IMR-90 (cell line): ENCODE results near the gene L1CAM. TPM values are rescaled to one million over a fixed set of nuclear protein-coding genes. Genes with fewer than 3 reads are reported as not detected.

Experiments
- ATAC-seq: fragments of 200-7000 bp; cut with Tn5 transposase; 2 replicates; pipeline ENCODE4 v1.9.1; 2020; ENCODE audit warnings: low read depth, mild to moderate bottlenecking, moderate library complexity
- BruUV-seq: library from RNA; stranded (reverse); fragments of 400-500 nt; replicated peaks from 2 replicates; lab custom pipeline; 2021; lab: Mats Ljungman, UMichigan
- CTCF ChIA-PET: fragments of 300-600 bp; formaldehyde crosslinking; extraction: SDS; loops from one replicate; lab custom pipeline; 2021; ENCODE audit warnings: antibody characterized with exemption; lab: Yijun Ruan, JAX
- POLR2A ChIA-PET: fragments of 300-600 bp; sonication (Branson Sonifier 250); formaldehyde crosslinking; loops from one replicate; lab custom pipeline; 2022; ENCODE audit warnings: antibody characterized with exemption; ENCODE audit not compliant: unreplicated experiment; lab: Charles Lee
- DNase-seq: peaks from one replicate; pipeline ENCODE4 v3.0.0; 2013
- H2AFZ ChIP-seq: replicated peaks from 2 replicates; pipeline ENCODE3; 2013; ENCODE audit warnings: low read length, mild to moderate bottlenecking; ENCODE audit not compliant: poor library complexity
- H2AK5ac ChIP-seq: 2 replicates; pipeline ENCODE4 v1.6.1; 2013; ENCODE audit warnings: low read depth, low read length, inconsistent platforms
- H2AK9ac ChIP-seq: replicated peaks from 2 replicates; pipeline ENCODE3; 2013; ENCODE audit warnings: mild to moderate bottlenecking, low read depth, low read length, moderate library complexity; ENCODE audit not compliant: poor library complexity
- H2BK120ac ChIP-seq: 2 replicates; pipeline ENCODE4 v1.6.1; 2013; ENCODE audit warnings: low read depth, low read length, inconsistent platforms
- H2BK15ac ChIP-seq: 3 replicates; pipeline ENCODE4 v1.6.1; 2013; ENCODE audit warnings: low read depth, low read length, inconsistent platforms
- H2BK20ac ChIP-seq: 2 replicates; pipeline ENCODE4 v1.6.1; 2013; ENCODE audit warnings: low read depth, mild to moderate bottlenecking, inconsistent platforms, low read length, moderate library complexity
- H2BK5ac ChIP-seq: 2 replicates; pipeline ENCODE4 v1.6.1; 2013; ENCODE audit warnings: mild to moderate bottlenecking, low read depth, low read length, inconsistent platforms; ENCODE audit not compliant: poor library complexity, severe bottlenecking
- H3K14ac ChIP-seq: replicated peaks from 2 replicates; pipeline ENCODE4 v1.6.1; 2013; ENCODE audit warnings: low read depth, low read length, inconsistent platforms
- H3K18ac ChIP-seq: 2 replicates; pipeline ENCODE4 v1.6.1; 2013; ENCODE audit warnings: low read depth, low read length, control low read depth
- H3K23ac ChIP-seq: 2 replicates; pipeline ENCODE4 v1.6.1; 2013; ENCODE audit warnings: low read depth, low read length, inconsistent platforms
- H3K27ac ChIP-seq: 2 replicates; pipeline ENCODE4 v1.5.1; 2013; ENCODE audit warnings: mild to moderate bottlenecking, control low read depth, low read length; ENCODE audit not compliant: insufficient read depth
- H3K27me3 ChIP-seq: 2 replicates; pipeline ENCODE4 v1.6.1; 2013; ENCODE audit warnings: low read length; ENCODE audit not compliant: control insufficient read depth, insufficient read depth
- H3K36me3 ChIP-seq: 2 replicates; pipeline ENCODE4 v1.6.1; 2013; ENCODE audit warnings: low read length, mixed read lengths; ENCODE audit not compliant: control insufficient read depth, insufficient read depth
- H3K4ac ChIP-seq: 2 replicates; pipeline ENCODE4 v1.6.1; 2013; ENCODE audit warnings: low read depth, low read length, inconsistent platforms
- H3K4me1 ChIP-seq: 2 replicates; pipeline ENCODE4 v1.6.1; 2013; ENCODE audit warnings: low read length, mixed read lengths; ENCODE audit not compliant: control insufficient read depth, insufficient read depth
- H3K4me2 ChIP-seq: 2 replicates; pipeline ENCODE4 v1.6.1; 2013; ENCODE audit warnings: low read depth, mild to moderate bottlenecking, control low read depth, low read length, moderate library complexity
- H3K4me3 ChIP-seq: 2 replicates; pipeline ENCODE4 v1.5.1; 2013; ENCODE audit warnings: low read depth, mild to moderate bottlenecking, control low read depth, low read length, moderate library complexity; ENCODE audit not compliant: insufficient read depth
- H3K56ac ChIP-seq: 2 replicates; pipeline ENCODE4 v1.6.1; 2013; ENCODE audit warnings: low read length, inconsistent platforms; ENCODE audit not compliant: insufficient read depth; ENCODE audit errors: extremely low read depth
- H3K79me1 ChIP-seq, 2 experiments: 2 replicates each; pipeline ENCODE4 v1.6.1; 2013; ENCODE audit warnings: low read length in 2 of 2, inconsistent platforms in 1 of 2, low read depth in 1 of 2
- H3K9ac ChIP-seq: 2 replicates; pipeline ENCODE4 v1.6.1; 2013; ENCODE audit warnings: low read depth, low read length, control low read depth
- H3K9me1 ChIP-seq: 2 replicates; pipeline ENCODE4 v1.6.1; 2013; ENCODE audit warnings: low read length, inconsistent platforms; ENCODE audit not compliant: insufficient read depth
- H3K9me3 ChIP-seq: 2 replicates; pipeline ENCODE4 v1.6.1; 2013; ENCODE audit warnings: low read length; ENCODE audit not compliant: control insufficient read depth, insufficient read depth
- H4K20me1 ChIP-seq: 2 replicates; pipeline ENCODE4 v1.6.1; 2013; ENCODE audit warnings: low read length, inconsistent platforms; ENCODE audit not compliant: insufficient read depth
- H4K5ac ChIP-seq: 2 replicates; pipeline ENCODE4 v1.6.1; 2013; ENCODE audit warnings: mild to moderate bottlenecking, low read depth, low read length, control low read depth
- H4K8ac ChIP-seq, 2 experiments: 2 replicates each; pipeline ENCODE4 v1.6.1; 2013; ENCODE audit warnings: low read depth in 2 of 2, low read length in 2 of 2, control low read depth in 1 of 2, inconsistent platforms in 1 of 2
- H4K91ac ChIP-seq: 2 replicates; pipeline ENCODE4 v1.6.1; 2013; ENCODE audit warnings: low read depth, low read length, inconsistent platforms; ENCODE audit not compliant: insufficient read depth
- BHLHE40 ChIP-seq: fragments of 150-350 bp; IDR thresholded peaks from 2 replicates; pipeline ENCODE4 v1.6.1; 2016; ENCODE audit warnings: mild to moderate bottlenecking, low read depth, low read length
- CEBPB ChIP-seq: IDR thresholded peaks from 2 replicates; pipeline ENCODE4 v1.6.1; 2012; ENCODE audit warnings: low read depth, low read length, improper control_type of control experiment
- CHD1 ChIP-seq: IDR thresholded peaks from 2 replicates; pipeline ENCODE4 v1.6.1; 2012; ENCODE audit warnings: low read depth, low read length, improper control_type of control experiment
- FOS ChIP-seq: fragments of 150-350 bp; IDR thresholded peaks from 2 replicates; pipeline ENCODE4 v1.6.1; 2016; ENCODE audit warnings: low read depth, low read length
- MAFK ChIP-seq: IDR thresholded peaks from 2 replicates; pipeline ENCODE4 v1.6.1; 2012; ENCODE audit warnings: low read depth, low read length, improper control_type of control experiment
- MAZ ChIP-seq: IDR thresholded peaks from 2 replicates; pipeline ENCODE4 v1.6.1; 2012; ENCODE audit warnings: low read depth, mild to moderate bottlenecking, low read length, improper control_type of control experiment, moderate library complexity, borderline replicate concordance
- MXI1 ChIP-seq: IDR thresholded peaks from 2 replicates; pipeline ENCODE4 v1.6.1; 2012; ENCODE audit warnings: low read depth, mild to moderate bottlenecking, low read length, moderate library complexity, borderline replicate concordance
- POLR2A ChIP-seq: IDR thresholded peaks from 2 replicates; pipeline ENCODE4 v1.6.1; 2012; ENCODE audit warnings: mild to moderate bottlenecking, low read depth, low read length
- RAD21 ChIP-seq: IDR thresholded peaks from 2 replicates; pipeline ENCODE4 v1.6.1; 2012; ENCODE audit warnings: low read length, improper control_type of control experiment
- RCOR1 ChIP-seq: IDR thresholded peaks from 2 replicates; pipeline ENCODE4 v1.6.1; 2012; ENCODE audit warnings: mild to moderate bottlenecking, low read length, improper control_type of control experiment; ENCODE audit not compliant: insufficient replicate concordance
- SMC3 ChIP-seq: fragments of 150-350 bp; IDR thresholded peaks from 2 replicates; pipeline ENCODE4 v1.6.1; 2016; ENCODE audit warnings: low read depth, mild to moderate bottlenecking, antibody characterized with exemption, low read length, moderate library complexity
- WGBS, 2 experiments: methylation state at CpG; one replicate each; pipeline versions ENCODE4 v1.1.5 to v1.1.7; 2013; ENCODE audit warnings: missing lambda C conversion rate in 2 of 2; ENCODE audit not compliant: insufficient read length in 1 of 2; ENCODE audit errors: extremely low coverage in 2 of 2; 5-methylcytosine and 5-hydroxymethylcytosine counted together
- dilution Hi-C: fragments of 300-500 bp; cut with HindIII; formaldehyde crosslinking; loops from one replicate; pipeline ENCODE4 v1.14.3; 2018; ENCODE audit warnings: low sequenced_read_pairs; ENCODE audit not compliant: unreplicated experiment
- in situ Hi-C: fragments of 300-500 bp; cut with MboI; formaldehyde crosslinking; loops from 3 replicates; pipeline ENCODE4 v1.14.3; 2019; ENCODE audit warnings: low sequenced_read_pairs, inconsistent platforms, mixed read lengths
- intact Hi-C: fragments of 100-400 bp; cut with micrococcal nuclease; formaldehyde crosslinking; loops from 2 replicates; pipeline ENCODE4 v1.10.0; 2022
- polyA plus RNA-seq, 3 experiments: library from polyadenylated mRNA; depleted of rRNA; stranded (reverse); fragments of >200 nt; gene quantifications; 2 replicates each; pipeline ENCODE4 v1.2.3, GENCODE V29; 2012; ENCODE audit warnings: low replicate concordance in 1 of 3
- total RNA-seq: library from RNA; depleted of rRNA; stranded (reverse); fragments of >200 nt; gene quantifications from 2 replicates; pipeline ENCODE4 v1.2.3, GENCODE V29; 2012
- TF ChIP-seq, protein P1 (sequence below): conservative IDR thresholded peaks from 2 replicates; pipeline ENCODE4 v1.5.1; 2012; ENCODE audit warnings: mild to moderate bottlenecking, low read depth, low read length, improper control_type of control experiment
- TF ChIP-seq, protein P2 (sequence below): fragments of 150-350 bp; IDR thresholded peaks from 2 replicates; pipeline ENCODE4 v1.6.1; 2016; ENCODE audit warnings: low read depth, mild to moderate bottlenecking, low read length, moderate library complexity, borderline replicate concordance

L1CAM gene
- total and polyA plus RNA-seq, 2 of the 4 experiments (the other 2 are of a cell fraction), result 0.36 to 1.9 TPM

DNA sequence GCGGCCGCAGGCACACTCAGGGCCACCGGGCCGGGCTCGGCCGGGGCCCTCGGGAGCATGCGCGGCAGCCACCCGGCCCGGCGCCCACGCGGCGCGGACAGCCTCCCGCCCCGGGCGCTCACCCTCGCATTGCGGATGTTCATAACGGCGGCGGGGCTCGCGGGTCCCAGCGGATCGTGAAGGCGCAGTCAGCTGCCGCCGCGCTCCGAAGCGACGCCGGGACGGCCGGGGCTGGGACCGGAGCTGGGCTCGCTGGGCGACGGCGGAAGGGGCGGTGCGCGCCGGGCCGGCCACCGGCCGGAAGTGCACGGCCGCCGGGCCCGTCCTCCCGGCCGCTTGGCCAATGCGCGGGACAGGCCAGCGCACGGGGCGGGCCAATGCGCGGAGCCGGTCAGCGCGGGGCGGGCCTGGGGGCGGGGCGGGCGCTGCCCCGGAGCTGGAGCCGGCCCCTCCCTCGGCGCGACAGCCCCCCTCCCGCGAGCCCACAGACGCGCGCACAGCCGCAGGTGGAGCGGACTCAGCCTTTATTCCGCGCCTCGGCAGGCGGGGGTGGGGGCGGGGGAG lies 48.9 kb upstream of the L1CAM start, which contains the start of gene NAA10:
TSS of gene NAA10 (minus strand) at position 276 of the 564 bp plus-strand sequence. CDS start at position 143, 133 bp downstream.
- CTCF ChIA-PET, result interaction anchor here (1.2 kb wide), 1 partner anchor 12 kb away, joined by 7 read pairs; no protein-coding TSS in a partner anchor
- H3K9me3 ChIP-seq, result no peaks in the 10 kb centered on the region
- H2AK5ac ChIP-seq, result peak within 1 kb of the TSS; percentile 82
- in situ Hi-C loops (no loop called here), intact Hi-C loops (no loop called here), dilution Hi-C loops (no loop called here)
- H3K79me1 ChIP-seq, result peaks cover 4 to 9% of the 10 kb centered on the region in 2 experiments; a peak in 2 of 4 replicates
- WGBS, 2 experiments, result 45% methylated on average over 20 of the region's 87 CpGs; no CpG with 5 or more reads in 1 of the 2 experiments
- H3K4ac ChIP-seq, result peak within 1 kb of the TSS; percentile 83
- H4K5ac ChIP-seq, result no peak within 1 kb of the TSS
- H2BK120ac ChIP-seq, result no peak within 1 kb of the TSS
- H3K9ac ChIP-seq, result peak within 1 kb of the TSS; percentile 79
- H3K18ac ChIP-seq, result no peak within 1 kb of the TSS
- peak within 1 kb of the TSS; percentile 46 for H3K27ac ChIP-seq
- H2BK20ac ChIP-seq, result no peak within 1 kb of the TSS
- peak; percentile 99 for ATAC-seq
- H3K4me3 ChIP-seq, result peak within 1 kb of the TSS; percentile 97
- H4K91ac ChIP-seq, result no peak within 1 kb of the TSS; the same call in 1 of the 2 replicates
- 0 out of 2 replicates have a peak within 1 kb of the TSS, but pooled peaks have one; percentile 41 for H3K56ac ChIP-seq
- peak within 1 kb of the TSS in 1 of 2 experiments; percentile 24; a peak in 2 of 4 replicates for H4K8ac ChIP-seq
- BruUV-seq, result no TSS peak
- H2BK5ac ChIP-seq, result peak within 1 kb of the TSS; percentile 77
- H2AFZ ChIP-seq, result peak within 1 kb of the TSS; percentile 93
- peak within 1 kb of the TSS; percentile 78 for H3K23ac ChIP-seq
- H3K4me2 ChIP-seq, result peak within 1 kb of the TSS; percentile 93
- no peaks in the 10 kb centered on the region for H3K9me1 ChIP-seq
- peak; percentile 63 for DNase-seq
- H2AK9ac ChIP-seq, result peak within 1 kb of the TSS; percentile 96
- POLR2A ChIA-PET, result no interaction called here
- H3K4me1 ChIP-seq, result peaks cover 2% of the 10 kb centered on the region; the same call in 1 of the 2 replicates
- H2BK15ac ChIP-seq, result no peak within 1 kb of the TSS
- peaks cover 20% of the 10 kb centered on the region for H4K20me1 ChIP-seq
- peak within 1 kb of the TSS; percentile 87 for H3K14ac ChIP-seq
- TF ChIP-seq CHD1, result no peak
- TF ChIP-seq FOS, result no peak
- TF ChIP-seq MXI1, result peak; percentile 42; the same call in 1 of the 2 replicates
- no peak for TF ChIP-seq BHLHE40
- 0 out of 2 replicates have a peak, but pooled peaks have one; percentile 44 for TF ChIP-seq POLR2A
- TF ChIP-seq, protein P1, sequence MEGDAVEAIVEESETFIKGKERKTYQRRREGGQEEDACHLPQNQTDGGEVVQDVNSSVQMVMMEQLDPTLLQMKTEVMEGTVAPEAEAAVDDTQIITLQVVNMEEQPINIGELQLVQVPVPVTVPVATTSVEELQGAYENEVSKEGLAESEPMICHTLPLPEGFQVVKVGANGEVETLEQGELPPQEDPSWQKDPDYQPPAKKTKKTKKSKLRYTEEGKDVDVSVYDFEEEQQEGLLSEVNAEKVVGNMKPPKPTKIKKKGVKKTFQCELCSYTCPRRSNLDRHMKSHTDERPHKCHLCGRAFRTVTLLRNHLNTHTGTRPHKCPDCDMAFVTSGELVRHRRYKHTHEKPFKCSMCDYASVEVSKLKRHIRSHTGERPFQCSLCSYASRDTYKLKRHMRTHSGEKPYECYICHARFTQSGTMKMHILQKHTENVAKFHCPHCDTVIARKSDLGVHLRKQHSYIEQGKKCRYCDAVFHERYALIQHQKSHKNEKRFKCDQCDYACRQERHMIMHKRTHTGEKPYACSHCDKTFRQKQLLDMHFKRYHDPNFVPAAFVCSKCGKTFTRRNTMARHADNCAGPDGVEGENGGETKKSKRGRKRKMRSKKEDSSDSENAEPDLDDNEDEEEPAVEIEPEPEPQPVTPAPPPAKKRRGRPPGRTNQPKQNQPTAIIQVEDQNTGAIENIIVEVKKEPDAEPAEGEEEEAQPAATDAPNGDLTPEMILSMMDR, result no peak
- no peak for TF ChIP-seq MAFK
- TF ChIP-seq RCOR1, result no peak
- TF ChIP-seq RAD21, result no peak
- no peak for TF ChIP-seq MAZ
- TF ChIP-seq, protein P2, sequence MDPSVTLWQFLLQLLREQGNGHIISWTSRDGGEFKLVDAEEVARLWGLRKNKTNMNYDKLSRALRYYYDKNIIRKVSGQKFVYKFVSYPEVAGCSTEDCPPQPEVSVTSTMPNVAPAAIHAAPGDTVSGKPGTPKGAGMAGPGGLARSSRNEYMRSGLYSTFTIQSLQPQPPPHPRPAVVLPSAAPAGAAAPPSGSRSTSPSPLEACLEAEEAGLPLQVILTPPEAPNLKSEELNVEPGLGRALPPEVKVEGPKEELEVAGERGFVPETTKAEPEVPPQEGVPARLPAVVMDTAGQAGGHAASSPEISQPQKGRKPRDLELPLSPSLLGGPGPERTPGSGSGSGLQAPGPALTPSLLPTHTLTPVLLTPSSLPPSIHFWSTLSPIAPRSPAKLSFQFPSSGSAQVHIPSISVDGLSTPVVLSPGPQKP, result no peak
- TF ChIP-seq CEBPB, result no peak
- TF ChIP-seq SMC3, result no peak
- H3K36me3 ChIP-seq, result peaks cover 21% of the 10 kb centered on the region
- H3K27me3 ChIP-seq, result peaks cover 2% of the 10 kb centered on the region; the same call in 1 of the 2 replicates
